Transverse colon (tissue), 4 donors: ENCODE measurements around the gene DOCK2.

Experiments used
- CTCF ChIP-seq, 5 experiments: fragments of 200-600 bp in 3 of 5; fragments of 450-650 bp in 2 of 5; sonication (generic) in 3 of 5; IDR thresholded peaks; 1 replicate in 2 of 5; 2 replicates in 3 of 5; pipeline ENCODE4 v1.5.1; 2016 to 2017; ENCODE audit warnings: antibody characterized with exemption in 5 of 5, inconsistent platforms in 3 of 5, mild to moderate bottlenecking in 2 of 5, moderate library complexity in 1 of 5
- POLR2A ChIP-seq: fragments of 450-650 bp; IDR thresholded peaks from one replicate; pipeline ENCODE4 v1.6.1; 2016; ENCODE audit warnings: antibody characterized with exemption, mild to moderate bottlenecking, moderate library complexity
- POLR2AphosphoS5 ChIP-seq, 3 donors: sonication (generic); formaldehyde crosslinking; IDR thresholded peaks; one replicate each; pipeline ENCODE4 v1.6.1; 2016; ENCODE audit warnings: antibody characterized with exemption in 3 of 3

- TF ChIP-seq CTCF (IDR thresholded peaks at IDR 0.05) (no peak), POLR2A (no peak), POLR2AphosphoS5 (IDR thresholded peaks at IDR 0.05) (no peak)
Measured at GRCh38 chr5:169757016-169757415, 119.9 kb downstream of the DOCK2 start.
